GM15510 (cell line): ENCODE measurements around the gene ITPRIPL1.
A peak's percentile ranks its signal among the peaks of the same experiment; 100 is the strongest.

Source experiments
- POLR2A ChIP-seq: IDR thresholded peaks from 3 replicates; pipeline ENCODE4 v1.6.1; 2011; ENCODE audit warnings: borderline replicate concordance; ENCODE audit not compliant: insufficient read length; ENCODE audit errors: extremely low read depth

ITPRIPL1 gene

DNA sequence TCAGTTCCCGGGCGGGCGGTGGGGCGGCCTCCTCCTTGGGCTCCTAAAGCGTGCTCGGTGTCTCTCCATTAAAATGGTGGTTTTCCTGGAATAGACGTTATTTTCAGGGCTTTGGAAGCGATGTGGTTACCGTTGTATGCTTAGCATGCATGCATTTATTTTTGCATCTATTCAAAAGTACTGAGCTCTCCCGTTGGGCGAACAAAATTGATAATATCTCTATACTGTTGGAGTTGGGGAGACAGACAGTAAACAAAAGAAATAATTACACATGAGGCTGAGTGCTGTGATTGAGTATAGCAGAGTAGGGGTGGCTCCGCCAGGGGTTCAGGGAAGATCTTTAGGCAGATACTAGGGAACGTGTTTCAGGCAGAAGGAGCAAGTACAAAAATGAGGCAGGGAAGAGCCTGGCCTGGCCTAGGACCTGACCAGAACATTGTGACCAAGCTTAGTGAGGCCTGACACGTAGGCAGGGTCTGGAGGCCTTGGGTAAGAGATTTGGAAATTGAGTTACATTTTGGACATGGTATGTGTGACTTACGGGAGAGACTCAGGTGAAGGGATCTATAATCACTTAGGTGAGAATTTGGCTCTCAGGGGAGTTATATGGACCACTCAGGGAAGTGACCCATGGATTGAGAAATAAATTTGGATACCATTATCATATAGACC lies 11.1 kb downstream of the ITPRIPL1 start:
- peak; percentile 71 for TF ChIP-seq POLR2A

DNA sequence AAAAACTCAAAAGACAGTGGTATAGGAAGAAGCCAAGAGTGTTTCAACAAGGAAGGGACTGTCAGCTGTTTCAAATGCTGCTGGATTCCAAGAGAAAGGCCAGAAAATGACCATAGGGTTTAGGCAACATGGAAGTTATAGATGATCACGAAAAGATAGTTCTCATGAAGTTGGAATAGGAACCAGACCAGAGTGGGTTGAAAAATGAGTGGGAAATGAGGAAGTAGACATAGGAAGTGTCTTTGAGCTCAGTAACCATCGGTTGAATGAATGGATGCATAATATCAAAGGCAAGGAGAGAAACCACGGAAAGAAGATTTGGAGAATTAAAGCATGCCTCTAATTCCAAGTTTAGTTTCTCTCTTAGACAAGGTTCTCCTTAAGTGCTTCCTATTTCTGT lies 11.8 kb downstream of the ITPRIPL1 start:
- no peak for TF ChIP-seq POLR2A

DNA sequence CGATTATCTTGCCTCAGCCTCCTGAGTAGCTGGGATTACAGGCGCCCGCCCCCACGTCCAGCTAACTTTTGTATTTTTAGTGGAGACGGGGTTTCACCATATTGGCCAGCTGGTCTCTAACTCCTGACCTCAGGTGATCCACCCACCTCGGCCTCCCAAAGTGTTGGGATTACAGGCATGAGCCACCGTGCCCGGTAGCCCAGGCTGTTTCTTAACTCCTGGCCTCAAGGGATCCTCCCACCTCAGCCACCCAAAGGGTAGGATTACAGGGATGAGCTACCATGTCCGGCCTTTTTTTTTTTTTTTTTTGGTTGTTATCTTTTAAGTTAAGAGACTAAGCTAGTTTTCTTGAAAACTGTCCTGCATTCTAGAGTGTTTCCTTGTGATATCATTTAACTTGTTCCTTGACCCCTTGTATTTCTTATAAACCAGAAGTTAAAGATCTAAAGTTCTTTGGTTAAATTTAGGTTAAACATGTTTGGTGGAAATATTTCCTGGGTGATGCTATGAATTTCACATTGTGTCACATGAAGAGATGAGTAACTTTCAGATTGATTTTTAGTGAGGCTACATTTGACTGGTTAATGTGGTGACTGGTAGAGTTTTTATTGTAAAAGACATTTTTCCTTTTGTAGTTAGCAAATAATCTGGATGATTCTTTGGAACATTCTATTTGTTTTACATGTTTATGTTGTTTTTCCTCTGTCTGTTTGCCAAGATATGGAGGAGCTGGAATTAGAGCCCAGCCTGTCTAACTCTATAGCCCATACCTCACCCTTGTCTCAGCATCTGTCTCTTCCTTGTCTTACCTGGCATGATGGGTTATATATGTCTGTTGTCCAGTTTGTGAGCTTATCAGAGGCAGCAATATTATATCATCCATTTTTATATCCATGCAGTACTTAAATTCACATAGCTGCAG lies 15.6 kb downstream of the ITPRIPL1 start:
- TF ChIP-seq POLR2A: no peak

DNA sequence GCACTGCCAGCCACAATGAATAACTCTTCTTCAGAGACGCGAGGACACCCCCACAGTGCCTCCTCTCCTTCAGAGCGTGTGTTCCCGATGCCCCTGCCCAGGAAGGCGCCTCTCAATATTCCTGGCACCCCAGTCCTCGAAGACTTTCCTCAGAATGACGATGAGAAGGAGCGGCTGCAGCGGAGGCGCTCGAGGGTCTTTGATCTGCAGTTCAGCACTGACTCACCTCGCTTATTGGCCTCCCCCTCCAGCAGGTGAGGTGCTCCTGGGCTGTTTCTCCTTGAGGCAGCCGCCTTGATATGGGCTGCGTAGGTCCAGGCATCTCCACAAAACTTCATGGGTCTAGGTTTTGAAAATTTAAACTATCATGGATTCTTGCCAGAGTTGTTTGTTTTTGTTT lies 16.5 kb downstream of the ITPRIPL1 start:
- TF ChIP-seq POLR2A: no peak

DNA sequence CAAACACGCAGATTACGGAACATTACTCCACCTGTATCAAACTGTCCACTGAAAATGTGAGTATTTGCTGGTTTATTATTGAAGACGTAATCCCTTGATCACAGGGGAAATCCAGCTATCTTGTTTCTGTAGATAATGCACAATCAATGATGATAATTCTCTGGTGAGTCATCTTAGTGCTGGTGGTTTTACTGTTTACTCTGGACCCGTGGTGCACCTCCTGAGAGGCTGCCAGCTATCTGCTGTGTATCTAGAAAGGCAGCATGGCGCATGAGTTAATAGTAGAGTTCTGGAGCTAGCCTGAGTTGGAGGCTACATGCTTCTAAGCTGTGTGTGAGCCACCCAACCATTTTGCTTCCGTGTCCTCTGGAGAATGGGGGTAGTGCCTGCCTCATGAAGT lies 17.0 kb downstream of the ITPRIPL1 start:
- no peak for TF ChIP-seq POLR2A

DNA sequence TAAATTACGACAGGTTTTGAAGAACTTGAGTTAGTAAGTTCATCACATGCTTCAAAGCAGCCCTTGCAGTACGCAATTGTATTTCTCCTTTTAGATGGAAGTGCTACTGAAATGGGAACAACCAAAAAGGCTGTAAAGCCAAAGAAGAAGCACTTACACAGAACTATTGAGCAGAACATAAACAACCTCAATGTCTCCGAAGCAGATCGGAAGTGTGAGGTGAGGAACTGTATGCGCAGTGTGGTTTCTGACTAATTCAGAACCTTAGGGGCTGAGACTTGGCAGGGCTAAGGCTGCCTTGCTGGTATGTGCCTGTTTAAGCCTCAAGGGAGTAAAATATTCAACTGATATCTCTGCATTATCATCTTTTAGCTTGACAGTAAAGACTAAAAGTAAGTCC lies 18.9 kb downstream of the ITPRIPL1 start:
- no peak for TF ChIP-seq POLR2A

DNA sequence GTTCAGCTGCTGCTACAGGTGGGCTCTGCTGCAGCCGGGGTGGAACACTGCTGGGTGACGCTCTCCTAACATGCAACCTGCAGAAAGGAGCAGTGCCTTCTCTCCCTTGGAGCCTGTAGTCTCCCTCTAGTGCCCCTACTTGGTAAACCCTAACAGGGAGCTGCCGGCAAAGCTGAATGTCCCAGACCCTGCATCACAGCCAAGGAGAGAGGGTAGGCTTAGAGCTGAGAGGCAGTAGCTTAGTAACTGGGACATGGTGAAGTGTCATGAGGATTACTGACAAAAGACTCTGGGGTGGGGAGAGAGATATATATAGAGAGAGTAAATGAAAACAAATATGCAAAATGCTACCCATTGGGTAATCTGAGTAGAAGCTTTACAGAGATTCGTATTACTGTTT lies 20.3 kb downstream of the ITPRIPL1 start:
- TF ChIP-seq POLR2A: no peak

DNA sequence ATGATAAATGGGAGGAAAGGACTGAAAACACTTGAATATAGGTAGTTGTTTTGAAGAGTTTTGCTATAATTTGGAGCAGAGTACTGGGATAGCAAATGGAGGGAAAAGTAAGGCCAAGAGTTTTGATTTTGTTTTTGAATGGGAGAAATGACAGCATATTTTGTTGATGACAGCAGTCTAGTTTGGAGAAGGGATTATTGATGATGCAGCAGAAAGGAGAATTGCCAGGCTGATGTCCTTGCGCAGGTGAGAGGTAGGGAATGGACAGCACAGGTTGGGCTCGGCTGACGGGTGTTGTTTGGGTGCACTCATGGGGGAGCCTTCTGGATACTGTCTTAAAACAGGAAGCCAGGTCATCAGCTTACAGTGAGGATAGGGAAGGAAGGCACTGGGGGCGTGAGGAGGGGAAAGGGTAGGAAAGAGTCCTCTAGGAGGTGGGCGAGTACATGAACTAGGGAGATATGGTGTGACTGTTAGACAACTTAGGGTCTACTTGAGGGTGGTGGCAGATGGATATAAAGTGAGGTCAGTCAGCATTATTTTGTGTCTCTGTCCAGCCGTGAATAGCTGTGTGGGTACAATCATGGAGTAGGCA lies 20.8 kb downstream of the ITPRIPL1 start:
- no peak for TF ChIP-seq POLR2A

DNA sequence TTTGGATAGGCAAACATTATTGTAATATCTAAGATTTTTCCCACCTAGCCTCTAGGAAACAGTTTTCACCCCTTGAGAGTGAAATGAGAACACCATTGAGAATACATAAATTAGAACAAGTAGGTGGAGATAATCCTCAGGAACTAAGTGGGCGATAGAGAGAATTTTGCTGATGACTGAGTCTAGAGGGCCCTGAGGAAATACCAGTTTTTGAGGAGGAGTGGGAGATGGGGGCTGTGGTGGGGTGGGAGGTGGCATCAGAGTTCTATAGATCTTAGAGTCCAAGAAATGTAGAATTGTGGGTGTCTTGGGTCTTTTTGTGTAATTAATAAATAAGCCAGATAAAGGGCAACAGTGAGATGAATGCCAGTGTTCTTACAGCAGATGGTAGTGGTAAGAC lies 22.3 kb downstream of the ITPRIPL1 start:
- TF ChIP-seq POLR2A: no peak

DNA sequence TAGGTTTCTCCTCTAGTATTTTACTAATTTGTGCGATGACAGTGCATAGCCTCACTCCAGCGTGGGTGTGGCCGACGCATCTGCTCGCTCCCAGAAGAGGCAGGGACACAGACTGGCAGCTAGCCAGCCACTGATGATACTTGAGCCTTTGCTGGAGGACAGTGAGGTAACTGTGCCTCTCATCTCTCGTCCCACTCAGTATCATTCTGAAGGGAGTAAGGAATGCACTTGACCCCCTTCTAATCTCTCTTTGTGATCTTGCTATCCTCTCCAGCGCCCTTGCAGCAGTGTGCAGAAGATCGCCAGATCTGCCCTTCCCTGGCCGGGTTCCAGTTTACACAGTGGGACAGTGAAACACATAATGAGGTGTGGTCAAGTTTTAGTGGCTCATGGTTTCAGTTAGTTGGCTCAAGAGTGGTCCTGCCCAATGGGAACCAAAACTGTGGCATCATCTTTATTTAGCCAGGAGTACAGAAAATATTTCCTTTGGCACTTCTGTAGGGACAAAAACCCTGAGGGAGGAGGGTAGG lies 28.0 kb downstream of the ITPRIPL1 start:
- TF ChIP-seq POLR2A: no peak

DNA sequence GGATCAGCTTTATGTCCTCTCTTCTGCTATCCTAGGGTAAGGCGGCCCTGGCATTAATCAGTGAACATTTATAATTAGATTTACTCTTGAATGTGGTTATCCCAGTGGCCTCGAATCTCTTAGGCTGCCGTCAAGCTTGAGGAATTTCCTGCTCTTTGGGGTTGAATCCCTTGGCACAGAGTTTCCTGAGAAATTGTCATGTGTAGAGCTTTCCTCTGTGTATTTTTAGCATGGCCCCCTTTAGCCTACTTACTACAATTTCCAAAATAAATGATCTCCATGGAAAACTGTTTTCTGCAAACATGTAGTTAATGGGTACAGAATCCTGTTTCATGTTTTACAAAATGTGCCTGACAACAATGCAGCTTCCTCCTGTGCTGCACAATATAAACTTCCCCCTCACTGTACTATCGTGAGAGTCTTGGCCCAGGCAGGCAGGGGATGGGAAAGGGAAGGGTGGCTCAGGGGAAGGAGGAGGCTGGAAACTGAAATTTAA lies 28.5 kb downstream of the ITPRIPL1 start:
- TF ChIP-seq POLR2A: no peak

DNA sequence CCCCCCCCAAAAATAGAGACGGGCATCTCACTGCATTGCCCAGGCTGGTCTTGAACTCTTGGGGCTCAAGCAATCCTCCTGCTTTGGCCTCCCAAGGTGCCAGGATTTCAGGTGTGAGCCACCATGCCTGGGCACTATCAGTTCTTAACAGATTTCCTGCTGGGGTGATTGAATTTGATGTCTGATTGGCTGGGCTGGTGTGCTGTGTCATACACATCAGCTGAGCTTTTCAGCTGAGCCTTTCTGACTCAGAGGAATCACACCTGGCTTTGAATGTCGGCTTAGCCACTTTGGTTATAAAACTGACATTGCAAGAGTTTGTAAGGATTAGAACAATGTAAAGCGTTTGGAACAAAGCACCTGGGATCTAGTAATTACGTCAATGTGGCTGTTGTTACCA lies 29.4 kb downstream of the ITPRIPL1 start:
- no peak for TF ChIP-seq POLR2A

DNA sequence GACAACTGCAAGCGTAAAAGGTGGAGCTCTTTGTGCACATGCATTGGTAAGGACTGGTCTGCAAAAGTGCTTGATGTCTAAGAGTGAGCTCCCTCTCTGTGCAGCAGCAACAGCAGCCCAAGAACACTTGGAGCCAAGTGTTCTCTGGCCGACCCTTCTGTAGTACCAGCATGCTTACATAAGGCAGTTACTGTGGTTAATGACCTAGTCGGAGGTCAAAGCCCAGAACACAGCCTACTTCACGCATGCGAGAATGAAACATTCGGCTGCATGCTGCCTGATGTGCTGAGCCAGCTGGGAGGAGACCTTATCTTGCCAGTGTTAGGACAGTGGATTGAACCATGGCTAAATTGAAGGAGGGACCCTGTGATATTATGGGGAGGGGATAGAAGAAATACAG lies 31.8 kb downstream of the ITPRIPL1 start:
- TF ChIP-seq POLR2A: no peak

DNA sequence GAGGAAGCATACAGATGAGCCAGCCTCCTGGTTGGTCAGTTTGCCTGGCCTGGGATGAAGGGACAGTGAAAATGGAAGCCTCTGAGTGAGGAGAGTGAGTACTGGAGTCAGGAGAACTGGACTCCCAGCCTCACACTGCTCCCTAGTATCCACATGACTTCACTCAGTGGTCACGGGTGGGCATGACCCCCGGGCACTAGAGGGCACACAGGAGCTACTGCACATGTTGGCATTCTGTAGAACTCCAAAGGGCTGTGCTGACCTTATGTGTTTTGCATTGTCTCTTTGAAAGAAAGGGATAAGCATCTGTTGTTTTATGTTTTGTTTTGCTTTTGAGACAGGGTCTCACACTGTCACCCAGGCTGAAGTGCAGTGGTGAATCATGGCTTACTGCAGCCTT lies 34.2 kb downstream of the ITPRIPL1 start:
- no peak for TF ChIP-seq POLR2A

DNA sequence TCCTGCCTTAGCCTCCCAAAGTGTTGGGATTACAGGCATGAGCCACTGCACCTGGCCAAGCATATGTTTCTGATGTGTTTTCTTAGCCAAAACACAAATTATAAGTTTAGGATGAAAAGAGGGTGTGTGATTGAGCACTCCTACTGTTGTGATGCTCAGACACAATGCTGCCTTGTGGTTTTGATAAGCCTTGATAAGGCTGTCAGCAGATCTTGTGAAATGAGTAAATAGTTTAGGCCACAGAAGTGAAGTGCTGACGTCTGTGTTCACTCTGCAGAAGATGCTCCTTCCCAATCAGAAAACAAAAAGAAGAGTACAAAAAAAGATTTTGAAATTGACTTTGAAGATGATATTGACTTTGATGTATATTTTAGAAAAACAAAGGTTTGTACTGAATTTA lies 34.7 kb downstream of the ITPRIPL1 start:
- TF ChIP-seq POLR2A: no peak

DNA sequence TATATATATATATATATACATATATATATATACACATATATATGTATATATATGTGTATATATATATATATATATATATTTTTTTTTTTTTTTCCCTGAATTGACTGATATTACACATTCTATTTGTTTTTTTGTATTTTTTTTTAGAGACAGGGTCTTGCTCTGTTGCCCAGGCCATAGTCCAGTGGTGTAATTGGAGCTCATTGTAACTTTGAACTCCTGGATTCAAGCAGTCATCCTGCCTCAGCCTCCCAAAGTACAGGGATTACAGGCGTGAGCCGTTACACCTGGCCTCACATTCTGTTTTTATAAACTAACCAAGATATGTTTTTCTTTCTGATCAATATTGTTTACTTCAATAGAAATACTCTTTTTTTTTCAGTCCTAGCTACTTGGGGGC lies 36.6 kb downstream of the ITPRIPL1 start:
- TF ChIP-seq POLR2A: no peak

DNA sequence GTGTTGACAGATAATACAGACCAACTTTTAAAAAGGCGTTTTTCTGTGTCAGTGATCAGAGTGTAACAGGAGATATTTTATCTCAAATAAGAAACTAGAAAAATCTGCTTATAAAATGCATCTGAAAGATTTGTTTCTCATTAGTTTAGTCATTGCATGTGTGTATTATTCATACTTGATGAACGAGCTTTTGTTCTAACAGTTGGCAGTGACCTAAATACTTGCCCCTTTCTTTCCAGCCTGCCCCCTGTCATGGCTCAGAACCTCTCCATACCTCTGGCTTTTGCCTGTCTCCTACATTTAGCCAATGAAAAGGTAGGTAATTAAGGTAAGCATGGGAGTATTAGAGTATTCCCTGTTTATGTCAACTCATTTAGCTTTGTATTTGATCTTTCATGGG lies 44.1 kb downstream of the ITPRIPL1 start:
- TF ChIP-seq POLR2A: no peak
